Measurements from ENCODE around the gene ASIC1.
A peak's percentile ranks its signal among the peaks of the same experiment; 100 is the strongest.
"Not testable (repeated sequence)": the region's sequence is repeated elsewhere in the genome, so short reads cannot be mapped to it uniquely, and the experiment has no call there.

ASIC1 gene

DNA sequence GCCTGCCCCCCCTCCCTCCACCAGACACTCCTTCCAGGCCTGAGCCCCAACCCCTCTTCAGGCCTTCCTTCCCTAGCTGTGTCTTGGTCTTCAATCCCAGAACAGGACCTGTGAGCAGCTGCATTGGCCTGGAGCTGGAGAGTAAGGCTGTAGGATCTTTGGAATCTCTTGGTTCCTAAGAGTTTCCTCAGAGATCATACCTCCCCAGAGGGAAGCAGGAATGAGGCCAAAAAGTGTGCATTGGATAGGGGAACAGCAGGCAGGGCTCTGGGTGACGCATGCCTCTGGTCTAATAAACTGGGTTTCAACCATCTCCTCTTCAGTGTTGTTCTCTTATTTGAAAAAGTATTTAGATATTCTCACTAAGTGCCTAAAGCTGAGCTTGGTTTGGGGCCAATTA is 25.9 kb downstream of the ASIC1 start:
- DNase-seq (ENCODE audit: low read depth in 2 of 3, low spot score in 2 of 3), result no peak

GRCh38 chr12:50084409-50084774 is 27.0 kb downstream of the ASIC1 start:
- not testable (repeated sequence) for DNase-seq (ENCODE audit: low read depth in 2 of 3, low spot score in 2 of 3)

DNA sequence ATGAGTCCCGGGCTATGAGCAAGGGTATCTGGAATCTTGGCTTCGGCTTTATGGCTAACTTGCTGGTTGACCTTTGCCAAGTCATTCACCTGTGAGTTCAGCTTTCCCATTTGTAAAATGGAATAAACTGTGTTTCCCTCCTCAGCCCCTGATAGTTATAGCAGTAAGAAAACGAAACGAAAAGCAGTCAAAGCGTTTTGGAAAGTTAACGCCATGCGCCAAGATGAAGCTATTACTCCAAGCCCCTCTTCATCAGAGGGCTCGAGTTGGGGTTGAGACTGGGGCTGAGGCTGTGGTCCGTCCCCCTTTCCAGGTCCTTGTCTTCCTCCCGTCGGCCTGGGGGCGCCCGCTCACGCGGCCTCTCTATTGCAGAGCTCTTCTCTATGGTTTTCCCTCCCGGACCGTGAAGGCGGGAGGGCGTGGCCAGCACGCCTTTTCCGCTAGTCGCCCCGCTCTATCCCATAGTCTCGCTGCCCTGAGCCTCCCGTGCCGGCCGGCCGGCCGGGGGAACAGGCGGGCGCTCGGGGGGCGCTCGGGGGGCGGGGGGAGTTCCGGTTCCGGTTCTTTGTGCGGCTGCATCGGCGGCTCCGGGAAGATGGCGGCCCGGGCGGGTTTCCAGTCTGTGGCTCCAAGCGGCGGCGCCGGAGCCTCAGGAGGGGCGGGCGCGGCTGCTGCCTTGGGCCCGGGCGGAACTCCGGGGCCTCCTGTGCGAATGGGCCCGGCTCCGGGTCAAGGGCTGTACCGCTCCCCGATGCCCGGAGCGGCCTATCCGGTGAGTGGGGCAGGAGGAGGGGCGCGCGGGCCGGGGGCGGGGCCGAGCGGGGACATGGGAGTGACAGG is 27.6 kb downstream of the ASIC1 start, which contains the start of gene SMARCD1:
TSS of gene SMARCD1 (plus strand) at position 568 of the 840 bp plus-strand sequence. CDS start at position 596, 28 bp downstream.
- peak; percentile 60 to 74 (median 65) for DNase-seq (ENCODE audit: low read depth in 2 of 3, low spot score in 2 of 3)

DNA sequence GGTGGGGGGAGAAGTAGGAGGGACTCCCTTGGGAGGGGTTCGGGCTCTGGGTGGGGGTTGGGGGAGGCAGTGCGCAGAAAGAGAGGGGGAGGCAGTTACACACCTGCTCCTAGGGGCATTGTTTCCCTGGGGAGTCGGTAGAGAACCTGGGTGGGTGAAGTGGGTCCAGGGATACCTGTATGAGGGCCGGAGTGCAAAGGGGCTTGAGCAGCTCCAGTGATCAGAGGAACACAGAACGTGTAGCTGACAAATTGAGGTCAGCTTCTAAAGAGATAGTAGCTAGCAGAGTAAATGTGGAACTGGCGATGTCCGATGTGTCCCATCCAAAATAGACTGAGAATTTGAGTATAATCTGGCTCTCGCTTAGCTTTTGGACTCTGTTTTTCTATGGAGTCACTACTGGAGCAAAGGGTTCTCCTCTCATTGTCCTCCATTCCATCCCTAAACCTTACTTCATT is 28.2 kb downstream of the ASIC1 start:
- DNase-seq (ENCODE audit: low read depth in 2 of 3, low spot score in 2 of 3), result no peak

DNA sequence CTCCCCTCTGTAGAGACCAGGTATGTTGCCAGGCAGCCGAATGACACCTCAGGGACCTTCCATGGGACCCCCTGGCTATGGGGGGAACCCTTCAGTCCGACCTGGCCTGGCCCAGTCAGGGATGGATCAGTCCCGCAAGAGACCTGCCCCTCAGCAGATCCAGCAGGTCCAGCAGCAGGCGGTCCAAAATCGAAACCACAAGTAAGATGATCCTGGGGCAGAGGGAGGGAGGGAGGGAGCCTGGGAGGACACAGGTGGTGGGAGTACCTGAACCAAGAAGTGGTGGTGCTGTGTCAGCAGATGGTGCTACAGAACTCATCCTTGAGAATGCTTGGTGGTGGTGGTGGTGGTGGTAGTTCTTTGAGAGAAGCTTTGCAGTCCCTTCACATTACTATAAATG is 28.8 kb downstream of the ASIC1 start:
- no peak for DNase-seq (ENCODE audit: low read depth in 2 of 3, low spot score in 2 of 3)

DNA sequence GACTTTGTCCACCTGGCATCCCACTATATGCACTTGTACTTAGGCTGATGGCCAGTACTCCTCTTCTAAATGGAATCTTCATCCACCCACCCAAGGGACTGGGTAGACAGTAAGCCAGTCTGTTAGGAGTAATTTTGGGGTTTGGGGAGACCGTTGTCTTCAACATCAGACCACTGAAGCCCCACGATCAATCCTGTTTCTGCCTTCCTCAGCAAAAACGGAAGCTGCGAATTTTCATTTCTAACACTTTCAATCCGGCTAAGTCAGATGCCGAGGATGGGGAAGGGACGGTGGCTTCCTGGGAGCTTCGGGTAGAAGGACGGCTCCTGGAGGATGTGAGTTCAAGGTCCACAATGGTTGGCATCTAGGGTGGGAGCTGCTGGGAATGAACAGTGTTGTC is 29.8 kb downstream of the ASIC1 start:
- DNase-seq (ENCODE audit: low read depth in 2 of 3, low spot score in 2 of 3), result no peak

GRCh38 chr12:50087995-50088394 is 30.6 kb downstream of the ASIC1 start:
- DNase-seq (ENCODE audit: low read depth in 2 of 3, low spot score in 2 of 3), result no peak

- no peak for DNase-seq (ENCODE audit: low read depth in 2 of 3, low spot score in 2 of 3)
Measured at GRCh38 chr12:50088577-50089335, 31.4 kb downstream of the ASIC1 start.

- no peak for DNase-seq (ENCODE audit: low read depth in 2 of 3, low spot score in 2 of 3)
Measured at GRCh38 chr12:50089730-50090129, 32.3 kb downstream of the ASIC1 start.

GRCh38 chr12:50090391-50090790 is 33.0 kb downstream of the ASIC1 start:
- DNase-seq (ENCODE audit: low read depth in 2 of 3, low spot score in 2 of 3), result no peak

GRCh38 chr12:50097952-50098351 is 40.6 kb downstream of the ASIC1 start:
- no peak for DNase-seq (ENCODE audit: low read depth in 2 of 3, low spot score in 2 of 3)

DNA sequence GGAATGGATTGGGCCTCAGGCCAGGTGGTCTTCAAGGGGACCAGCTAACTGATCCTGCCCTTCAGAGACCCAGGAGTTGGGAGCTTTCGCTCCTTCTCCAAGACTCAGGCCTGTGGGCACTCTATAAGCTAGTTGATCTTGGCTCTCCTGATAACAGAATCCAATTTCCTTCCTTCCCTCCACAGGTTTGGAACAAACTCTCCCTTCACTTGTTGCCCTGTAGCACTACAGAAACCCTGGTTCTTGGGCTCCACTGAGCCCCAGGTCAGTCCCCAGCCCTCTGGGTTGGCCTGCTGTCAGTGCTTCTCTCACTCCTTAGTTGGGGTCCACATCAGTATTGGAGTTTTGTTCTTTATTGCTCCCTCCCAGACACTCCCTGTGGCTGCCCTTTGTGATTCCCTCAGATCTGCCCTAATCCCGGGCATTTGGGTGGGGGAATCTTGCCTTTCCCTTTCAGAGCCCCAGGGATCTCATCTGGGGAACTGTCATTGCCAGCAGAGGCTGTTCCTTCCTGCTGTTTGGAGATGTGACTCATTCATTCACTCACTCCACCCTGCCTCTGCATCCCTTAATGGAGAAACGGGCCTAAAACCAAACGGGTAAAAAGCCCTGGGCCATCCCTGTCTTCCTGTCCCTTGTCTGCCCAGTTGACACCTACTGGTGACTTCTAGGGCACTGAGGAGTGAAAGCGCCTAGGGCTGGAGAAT is 42.1 kb downstream of the ASIC1 start:
- DNase-seq (ENCODE audit: low read depth in 2 of 3, low spot score in 2 of 3), result no peak

- no peak for DNase-seq (ENCODE audit: low read depth in 2 of 3, low spot score in 2 of 3)
Measured at GRCh38 chr12:50100561-50100960, 43.2 kb downstream of the ASIC1 start.

DNA sequence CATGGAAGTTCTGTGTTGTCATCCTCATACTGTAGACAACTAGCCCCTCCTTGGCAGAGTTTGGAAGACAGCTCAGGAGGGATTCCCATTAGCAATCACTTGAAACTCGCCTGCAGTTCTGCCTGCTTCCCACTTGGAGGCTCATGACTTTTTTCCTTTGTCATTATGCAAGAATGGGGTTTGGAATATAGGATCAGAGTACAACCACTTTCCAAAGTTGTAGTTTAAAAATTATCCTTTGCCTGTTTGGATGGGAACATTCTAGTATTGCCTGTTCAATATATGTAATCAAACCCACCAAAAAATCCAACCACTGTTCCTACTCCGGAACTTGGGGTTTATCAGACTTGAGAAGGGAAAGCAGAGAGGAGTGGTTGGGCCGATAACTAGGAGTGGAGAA is 44.3 kb downstream of the ASIC1 start:
- DNase-seq (ENCODE audit: low read depth in 2 of 3, low spot score in 2 of 3), result no peak

DNA sequence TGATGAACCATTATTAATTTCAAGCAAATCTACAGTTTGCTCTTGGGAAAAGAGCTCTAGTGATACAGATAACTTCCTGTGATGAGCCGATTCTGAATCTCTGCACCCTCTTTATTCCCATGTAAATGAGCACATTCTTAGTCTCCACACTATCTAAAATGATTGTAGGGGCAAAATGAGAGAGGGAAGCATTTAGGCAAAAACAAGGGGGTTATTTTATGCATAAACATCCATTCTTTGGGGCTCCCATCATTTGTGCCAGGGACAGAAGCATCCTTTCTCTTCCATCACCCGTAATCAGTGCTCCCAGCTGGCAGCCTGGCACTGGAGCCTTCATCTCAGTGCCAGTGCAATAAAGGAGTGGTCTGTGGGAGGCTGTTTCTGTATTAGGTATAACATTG is 44.7 kb downstream of the ASIC1 start:
- DNase-seq (ENCODE audit: low read depth in 2 of 3, low spot score in 2 of 3), result no peak

GRCh38 chr12:50102646-50103309 is 45.4 kb downstream of the ASIC1 start:
- no peak for DNase-seq (ENCODE audit: low read depth in 2 of 3, low spot score in 2 of 3)

DNA sequence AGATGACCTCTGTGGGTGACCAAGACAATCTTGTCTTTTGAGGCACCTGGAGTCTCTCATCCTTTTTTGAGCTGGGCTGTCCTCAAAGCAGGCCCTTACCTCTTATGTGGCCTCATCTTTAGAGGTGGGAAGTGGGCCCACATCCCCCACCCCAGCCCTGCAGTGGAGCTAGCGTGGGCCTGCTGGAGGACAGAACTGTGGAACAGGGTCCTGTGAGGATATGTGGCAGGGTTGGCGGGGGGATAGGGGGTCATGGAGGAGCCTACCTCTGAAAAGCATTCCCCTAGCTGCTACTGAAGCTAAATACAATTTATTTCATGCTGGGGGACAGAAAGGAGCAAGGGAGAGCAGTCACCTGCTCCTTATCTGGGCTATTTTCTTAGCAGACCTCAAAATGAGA is 46.0 kb downstream of the ASIC1 start:
- no peak for DNase-seq (ENCODE audit: low read depth in 2 of 3, low spot score in 2 of 3)

DNA sequence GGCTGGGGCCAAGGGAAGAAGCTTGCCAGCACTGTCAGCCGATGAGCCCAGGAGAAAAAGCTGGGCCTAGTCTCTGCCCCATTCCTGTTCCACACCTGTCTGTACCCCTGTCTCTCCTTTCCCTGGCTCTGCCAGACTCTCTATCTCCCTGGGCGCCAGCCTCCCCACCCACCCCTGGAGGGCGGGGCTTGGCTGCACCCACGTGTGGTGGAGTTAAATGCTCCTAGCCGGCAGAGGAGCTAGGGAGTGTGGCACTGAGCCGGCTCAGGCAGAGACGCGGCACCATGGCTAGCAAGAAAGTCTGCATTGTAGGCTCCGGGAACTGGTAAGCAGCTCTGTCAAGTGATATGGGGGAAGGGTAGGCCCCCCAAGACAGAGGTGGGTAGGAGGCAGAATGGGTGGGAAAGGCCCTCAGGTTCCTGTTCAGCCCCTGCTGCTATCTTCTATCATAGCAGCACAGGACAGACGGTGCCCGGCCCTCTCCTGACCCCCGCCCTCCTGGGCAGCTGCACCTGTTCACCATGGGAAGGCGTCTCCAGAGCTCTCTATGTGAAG is 46.4 kb downstream of the ASIC1 start, which contains the start of gene GPD1:
TSS of gene GPD1 (plus strand) at position 242 of the 555 bp plus-strand sequence. CDS start at position 285, 43 bp downstream.
- no peak for DNase-seq (ENCODE audit: low read depth in 2 of 3, low spot score in 2 of 3)

DNA sequence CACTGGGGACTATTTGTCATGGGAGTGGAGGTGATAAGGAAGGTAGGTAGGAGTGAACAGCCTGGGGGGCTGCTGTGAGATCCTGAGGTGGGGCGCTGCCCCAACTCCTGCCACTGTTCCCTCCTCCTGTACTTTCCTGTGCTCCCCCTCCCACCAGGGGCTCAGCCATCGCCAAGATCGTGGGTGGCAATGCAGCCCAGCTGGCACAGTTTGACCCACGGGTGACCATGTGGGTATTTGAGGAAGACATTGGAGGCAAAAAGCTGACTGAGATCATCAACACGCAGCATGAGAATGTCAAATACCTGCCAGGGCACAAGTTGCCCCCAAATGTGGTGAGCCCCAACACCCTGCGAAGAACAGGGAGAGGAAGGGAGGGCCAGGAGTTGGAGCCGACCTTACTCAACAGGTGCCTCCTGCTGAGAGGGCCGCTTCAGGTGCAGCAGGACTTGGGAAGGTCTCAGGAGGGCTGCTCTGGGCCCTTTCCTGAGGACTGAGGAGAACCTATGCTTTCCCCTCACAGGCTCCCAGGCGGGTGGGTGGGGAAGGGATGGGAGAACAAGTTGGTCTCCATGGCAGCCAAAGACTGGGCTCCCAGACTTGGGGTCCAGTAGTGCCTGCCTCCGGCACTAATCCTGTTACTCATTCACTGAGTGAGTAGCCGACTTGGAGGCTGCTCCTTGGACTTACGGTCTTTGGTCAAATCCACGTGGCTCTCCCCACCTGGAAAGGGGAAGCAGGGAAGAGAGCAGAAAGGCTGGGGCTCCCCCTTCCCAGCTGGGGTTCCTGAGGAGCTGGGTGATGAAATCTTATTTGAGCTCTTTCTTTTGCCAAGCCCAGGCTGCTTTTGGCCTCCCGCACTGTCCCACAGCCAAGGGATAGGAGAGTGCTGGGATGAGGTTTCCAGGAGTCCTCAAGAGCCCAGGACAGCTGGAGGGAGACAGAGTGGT is 47.3 kb downstream of the ASIC1 start:
- no peak for DNase-seq (ENCODE audit: low read depth in 2 of 3, low spot score in 2 of 3)
